ENCODE results near the gene PVR. TPM values are rescaled to one million over a fixed set of nuclear protein-coding genes. Genes with fewer than 3 reads are reported as not detected.

PVR gene
- total and polyA plus RNA-seq, 9 of the 15 experiments (the other 6 are each of a cell fraction or from before 2014, with no cell fraction given), result 0.89 to 14.5 (median 9.8) TPM

DNA sequence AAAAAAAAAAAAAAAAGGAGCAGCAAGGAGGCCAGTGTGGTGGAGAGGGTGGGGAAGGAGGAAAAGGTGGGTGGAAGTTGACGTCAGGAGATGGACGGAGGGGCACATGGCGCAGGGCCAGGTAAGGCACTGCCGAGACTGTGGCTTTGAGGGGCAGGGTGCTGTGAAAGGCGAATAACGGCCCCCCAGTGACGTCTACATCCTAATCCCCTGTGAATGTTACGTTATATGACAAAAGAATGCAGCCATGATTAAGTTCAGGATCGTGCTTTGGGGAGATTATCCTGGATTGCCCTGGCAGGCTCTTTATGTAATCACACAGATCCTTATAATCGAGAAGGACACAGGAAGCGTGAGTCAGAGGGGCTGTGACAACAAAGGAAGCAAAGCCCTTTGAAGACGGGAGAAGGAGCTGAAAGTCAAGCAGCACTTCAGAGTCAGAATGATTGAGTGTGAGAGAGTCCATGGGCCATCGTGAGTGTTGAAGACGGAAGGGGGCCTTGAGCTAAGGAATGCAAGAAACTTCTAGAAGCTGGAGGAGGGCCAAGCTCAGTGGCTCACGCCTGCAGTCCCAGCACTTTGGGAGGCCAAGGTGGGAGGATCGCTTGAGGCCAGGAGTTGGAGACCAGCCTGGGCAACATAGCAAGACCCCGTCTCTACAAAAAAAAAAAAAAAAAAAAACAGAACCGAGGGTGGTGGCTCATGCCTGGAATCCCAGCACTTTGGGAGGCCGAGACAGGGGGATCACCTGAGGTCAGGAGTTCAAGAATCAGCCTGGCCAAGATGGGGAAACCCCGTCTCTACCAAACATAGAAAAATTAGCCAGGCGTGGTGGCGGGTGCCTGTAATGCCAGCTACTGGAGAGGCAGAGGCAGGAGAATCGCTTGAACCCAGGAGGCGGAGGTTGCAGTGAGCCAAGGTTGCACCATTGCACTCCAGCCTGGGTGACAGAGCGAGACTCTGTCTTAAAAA is 41.5 kb downstream of the PVR start (continued):
- TF ChIP-seq, protein P1, sequence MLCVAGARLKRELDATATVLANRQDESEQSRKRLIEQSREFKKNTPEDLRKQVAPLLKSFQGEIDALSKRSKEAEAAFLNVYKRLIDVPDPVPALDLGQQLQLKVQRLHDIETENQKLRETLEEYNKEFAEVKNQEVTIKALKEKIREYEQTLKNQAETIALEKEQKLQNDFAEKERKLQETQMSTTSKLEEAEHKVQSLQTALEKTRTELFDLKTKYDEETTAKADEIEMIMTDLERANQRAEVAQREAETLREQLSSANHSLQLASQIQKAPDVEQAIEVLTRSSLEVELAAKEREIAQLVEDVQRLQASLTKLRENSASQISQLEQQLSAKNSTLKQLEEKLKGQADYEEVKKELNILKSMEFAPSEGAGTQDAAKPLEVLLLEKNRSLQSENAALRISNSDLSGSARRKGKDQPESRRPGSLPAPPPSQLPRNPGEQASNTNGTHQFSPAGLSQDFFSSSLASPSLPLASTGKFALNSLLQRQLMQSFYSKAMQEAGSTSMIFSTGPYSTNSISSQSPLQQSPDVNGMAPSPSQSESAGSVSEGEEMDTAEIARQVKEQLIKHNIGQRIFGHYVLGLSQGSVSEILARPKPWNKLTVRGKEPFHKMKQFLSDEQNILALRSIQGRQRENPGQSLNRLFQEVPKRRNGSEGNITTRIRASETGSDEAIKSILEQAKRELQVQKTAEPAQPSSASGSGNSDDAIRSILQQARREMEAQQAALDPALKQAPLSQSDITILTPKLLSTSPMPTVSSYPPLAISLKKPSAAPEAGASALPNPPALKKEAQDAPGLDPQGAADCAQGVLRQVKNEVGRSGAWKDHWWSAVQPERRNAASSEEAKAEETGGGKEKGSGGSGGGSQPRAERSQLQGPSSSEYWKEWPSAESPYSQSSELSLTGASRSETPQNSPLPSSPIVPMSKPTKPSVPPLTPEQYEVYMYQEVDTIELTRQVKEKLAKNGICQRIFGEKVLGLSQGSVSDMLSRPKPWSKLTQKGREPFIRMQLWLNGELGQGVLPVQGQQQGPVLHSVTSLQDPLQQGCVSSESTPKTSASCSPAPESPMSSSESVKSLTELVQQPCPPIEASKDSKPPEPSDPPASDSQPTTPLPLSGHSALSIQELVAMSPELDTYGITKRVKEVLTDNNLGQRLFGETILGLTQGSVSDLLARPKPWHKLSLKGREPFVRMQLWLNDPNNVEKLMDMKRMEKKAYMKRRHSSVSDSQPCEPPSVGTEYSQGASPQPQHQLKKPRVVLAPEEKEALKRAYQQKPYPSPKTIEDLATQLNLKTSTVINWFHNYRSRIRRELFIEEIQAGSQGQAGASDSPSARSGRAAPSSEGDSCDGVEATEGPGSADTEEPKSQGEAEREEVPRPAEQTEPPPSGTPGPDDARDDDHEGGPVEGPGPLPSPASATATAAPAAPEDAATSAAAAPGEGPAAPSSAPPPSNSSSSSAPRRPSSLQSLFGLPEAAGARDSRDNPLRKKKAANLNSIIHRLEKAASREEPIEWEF (CRISPR knock-in tag; IDR thresholded peaks at IDR 0.05), result no peak
- no peak for TF ChIP-seq ESRRA (IDR thresholded peaks at IDR 0.05; ENCODE audit: borderline replicate concordance, low read depth)
- TF ChIP-seq ZNF184 (CRISPR knock-in tag; IDR thresholded peaks at IDR 0.05), result no peak
- no peak for TF ChIP-seq BMI1 (IDR thresholded peaks at IDR 0.05; ENCODE audit: low read length)
- no peak for TF ChIP-seq IRF2 (CRISPR knock-in tag; IDR thresholded peaks at IDR 0.05)
- TF ChIP-seq FOXM1 (IDR thresholded peaks at IDR 0.05; ENCODE audit: low read depth), result no peak
- no peak for TF ChIP-seq FOXM1 (CRISPR knock-in tag; IDR thresholded peaks at IDR 0.05; ENCODE audit: low read depth)
- peak; percentile 56 for TF ChIP-seq SMARCA4 (IDR thresholded peaks at IDR 0.05)
- no peak for TF ChIP-seq MEF2D (tag; conservative IDR thresholded peaks at IDR 0.05; ENCODE audit: low read depth)
- TF ChIP-seq, protein P2, sequence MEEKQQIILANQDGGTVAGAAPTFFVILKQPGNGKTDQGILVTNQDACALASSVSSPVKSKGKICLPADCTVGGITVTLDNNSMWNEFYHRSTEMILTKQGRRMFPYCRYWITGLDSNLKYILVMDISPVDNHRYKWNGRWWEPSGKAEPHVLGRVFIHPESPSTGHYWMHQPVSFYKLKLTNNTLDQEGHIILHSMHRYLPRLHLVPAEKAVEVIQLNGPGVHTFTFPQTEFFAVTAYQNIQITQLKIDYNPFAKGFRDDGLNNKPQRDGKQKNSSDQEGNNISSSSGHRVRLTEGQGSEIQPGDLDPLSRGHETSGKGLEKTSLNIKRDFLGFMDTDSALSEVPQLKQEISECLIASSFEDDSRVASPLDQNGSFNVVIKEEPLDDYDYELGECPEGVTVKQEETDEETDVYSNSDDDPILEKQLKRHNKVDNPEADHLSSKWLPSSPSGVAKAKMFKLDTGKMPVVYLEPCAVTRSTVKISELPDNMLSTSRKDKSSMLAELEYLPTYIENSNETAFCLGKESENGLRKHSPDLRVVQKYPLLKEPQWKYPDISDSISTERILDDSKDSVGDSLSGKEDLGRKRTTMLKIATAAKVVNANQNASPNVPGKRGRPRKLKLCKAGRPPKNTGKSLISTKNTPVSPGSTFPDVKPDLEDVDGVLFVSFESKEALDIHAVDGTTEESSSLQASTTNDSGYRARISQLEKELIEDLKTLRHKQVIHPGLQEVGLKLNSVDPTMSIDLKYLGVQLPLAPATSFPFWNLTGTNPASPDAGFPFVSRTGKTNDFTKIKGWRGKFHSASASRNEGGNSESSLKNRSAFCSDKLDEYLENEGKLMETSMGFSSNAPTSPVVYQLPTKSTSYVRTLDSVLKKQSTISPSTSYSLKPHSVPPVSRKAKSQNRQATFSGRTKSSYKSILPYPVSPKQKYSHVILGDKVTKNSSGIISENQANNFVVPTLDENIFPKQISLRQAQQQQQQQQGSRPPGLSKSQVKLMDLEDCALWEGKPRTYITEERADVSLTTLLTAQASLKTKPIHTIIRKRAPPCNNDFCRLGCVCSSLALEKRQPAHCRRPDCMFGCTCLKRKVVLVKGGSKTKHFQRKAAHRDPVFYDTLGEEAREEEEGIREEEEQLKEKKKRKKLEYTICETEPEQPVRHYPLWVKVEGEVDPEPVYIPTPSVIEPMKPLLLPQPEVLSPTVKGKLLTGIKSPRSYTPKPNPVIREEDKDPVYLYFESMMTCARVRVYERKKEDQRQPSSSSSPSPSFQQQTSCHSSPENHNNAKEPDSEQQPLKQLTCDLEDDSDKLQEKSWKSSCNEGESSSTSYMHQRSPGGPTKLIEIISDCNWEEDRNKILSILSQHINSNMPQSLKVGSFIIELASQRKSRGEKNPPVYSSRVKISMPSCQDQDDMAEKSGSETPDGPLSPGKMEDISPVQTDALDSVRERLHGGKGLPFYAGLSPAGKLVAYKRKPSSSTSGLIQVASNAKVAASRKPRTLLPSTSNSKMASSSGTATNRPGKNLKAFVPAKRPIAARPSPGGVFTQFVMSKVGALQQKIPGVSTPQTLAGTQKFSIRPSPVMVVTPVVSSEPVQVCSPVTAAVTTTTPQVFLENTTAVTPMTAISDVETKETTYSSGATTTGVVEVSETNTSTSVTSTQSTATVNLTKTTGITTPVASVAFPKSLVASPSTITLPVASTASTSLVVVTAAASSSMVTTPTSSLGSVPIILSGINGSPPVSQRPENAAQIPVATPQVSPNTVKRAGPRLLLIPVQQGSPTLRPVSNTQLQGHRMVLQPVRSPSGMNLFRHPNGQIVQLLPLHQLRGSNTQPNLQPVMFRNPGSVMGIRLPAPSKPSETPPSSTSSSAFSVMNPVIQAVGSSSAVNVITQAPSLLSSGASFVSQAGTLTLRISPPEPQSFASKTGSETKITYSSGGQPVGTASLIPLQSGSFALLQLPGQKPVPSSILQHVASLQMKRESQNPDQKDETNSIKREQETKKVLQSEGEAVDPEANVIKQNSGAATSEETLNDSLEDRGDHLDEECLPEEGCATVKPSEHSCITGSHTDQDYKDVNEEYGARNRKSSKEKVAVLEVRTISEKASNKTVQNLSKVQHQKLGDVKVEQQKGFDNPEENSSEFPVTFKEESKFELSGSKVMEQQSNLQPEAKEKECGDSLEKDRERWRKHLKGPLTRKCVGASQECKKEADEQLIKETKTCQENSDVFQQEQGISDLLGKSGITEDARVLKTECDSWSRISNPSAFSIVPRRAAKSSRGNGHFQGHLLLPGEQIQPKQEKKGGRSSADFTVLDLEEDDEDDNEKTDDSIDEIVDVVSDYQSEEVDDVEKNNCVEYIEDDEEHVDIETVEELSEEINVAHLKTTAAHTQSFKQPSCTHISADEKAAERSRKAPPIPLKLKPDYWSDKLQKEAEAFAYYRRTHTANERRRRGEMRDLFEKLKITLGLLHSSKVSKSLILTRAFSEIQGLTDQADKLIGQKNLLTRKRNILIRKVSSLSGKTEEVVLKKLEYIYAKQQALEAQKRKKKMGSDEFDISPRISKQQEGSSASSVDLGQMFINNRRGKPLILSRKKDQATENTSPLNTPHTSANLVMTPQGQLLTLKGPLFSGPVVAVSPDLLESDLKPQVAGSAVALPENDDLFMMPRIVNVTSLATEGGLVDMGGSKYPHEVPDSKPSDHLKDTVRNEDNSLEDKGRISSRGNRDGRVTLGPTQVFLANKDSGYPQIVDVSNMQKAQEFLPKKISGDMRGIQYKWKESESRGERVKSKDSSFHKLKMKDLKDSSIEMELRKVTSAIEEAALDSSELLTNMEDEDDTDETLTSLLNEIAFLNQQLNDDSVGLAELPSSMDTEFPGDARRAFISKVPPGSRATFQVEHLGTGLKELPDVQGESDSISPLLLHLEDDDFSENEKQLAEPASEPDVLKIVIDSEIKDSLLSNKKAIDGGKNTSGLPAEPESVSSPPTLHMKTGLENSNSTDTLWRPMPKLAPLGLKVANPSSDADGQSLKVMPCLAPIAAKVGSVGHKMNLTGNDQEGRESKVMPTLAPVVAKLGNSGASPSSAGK (IDR thresholded peaks at IDR 0.05), result 0 out of 2 replicates have a peak, but pooled peaks have one; percentile 41
- TF ChIP-seq TRIM24 (IDR thresholded peaks at IDR 0.05), result 0 out of 4 replicates have a peak, but pooled peaks of 1 of the 2 experiments have one; percentile 21
